NCI-H748 (cell line): ENCODE results near the gene CBX1.

Experiments used
- DNase-seq: peaks from one replicate; lab custom pipeline; 2025; ENCODE audit not compliant: unreplicated experiment; lab: John Stamatoyannopoulos, UW

Gene CBX1

GRCh38 chr17:48101012-48101720 lies at the start of gene CBX1:
TSS of gene CBX1 (minus strand) at chr17:48101478. CDS start at chr17:48077004, 24,474 bp downstream.
- DNase-seq: peak; percentile 98

GRCh38 chr17:48150597-48151001 lies 49.3 kb upstream of the CBX1 start:
- no peak for DNase-seq

GRCh38 chr17:48149787-48150463 lies 48.6 kb upstream of the CBX1 start:
- DNase-seq: peak; percentile 46

- DNase-seq: peak; percentile 96
Observed at GRCh38 chr17:48148854-48149786, 47.8 kb upstream of the CBX1 start.

GRCh38 chr17:48148029-48148770 lies 46.9 kb upstream of the CBX1 start:
- DNase-seq: no peak

- no peak for DNase-seq
Observed at GRCh38 chr17:48144976-48145798, 43.9 kb upstream of the CBX1 start.

GRCh38 chr17:48144231-48144630 lies 43.0 kb upstream of the CBX1 start:
- DNase-seq: no peak

GRCh38 chr17:48143629-48144028 lies 42.4 kb upstream of the CBX1 start:
- DNase-seq: no peak

GRCh38 chr17:48139944-48140343 lies 38.7 kb upstream of the CBX1 start:
- no peak for DNase-seq

- no peak for DNase-seq
Observed at GRCh38 chr17:48137656-48138055, 36.4 kb upstream of the CBX1 start.

GRCh38 chr17:48134912-48135480 lies 33.7 kb upstream of the CBX1 start:
- peak; percentile 24 for DNase-seq

- no peak for DNase-seq
Observed at GRCh38 chr17:48132385-48132784, 31.1 kb upstream of the CBX1 start.

GRCh38 chr17:48131216-48131824 lies 30.0 kb upstream of the CBX1 start:
- DNase-seq: peak; percentile 81

- no peak for DNase-seq
Observed at GRCh38 chr17:48129981-48130380, 28.7 kb upstream of the CBX1 start.

GRCh38 chr17:48128400-48128799 lies 27.1 kb upstream of the CBX1 start:
- no peak for DNase-seq

GRCh38 chr17:48127371-48128051 lies 26.2 kb upstream of the CBX1 start:
- no peak for DNase-seq

GRCh38 chr17:48126532-48126850 lies 25.2 kb upstream of the CBX1 start:
- no peak for DNase-seq

GRCh38 chr17:48125829-48126531 lies 24.7 kb upstream of the CBX1 start:
- DNase-seq: no peak
